ENCODE measurements around the gene NANOS2. TPM values are rescaled to one million over a fixed set of nuclear protein-coding genes. Genes with fewer than 3 reads are reported as not detected.

The NANOS2 gene
- not detected in 3 replicates for total RNA-seq
- long read RNA-seq = 0 reads

- no peaks in the 10 kb centered on the region for H3K36me3 Mint-ChIP-seq (ENCODE audit: low read depth)
- H3K4me1 Mint-ChIP-seq (ENCODE audit: low read depth) = no peaks in the 10 kb centered on the region
- H3K27me3 Mint-ChIP-seq (ENCODE audit: low read depth) = peaks cover 25% of the 10 kb centered on the region
- no peak for DNase-seq (ENCODE audit: low spot score)
- no peaks in the 10 kb centered on the region for H3K9me3 Mint-ChIP-seq (ENCODE audit: low read depth)
- no peak within 1 kb of the TSS for H3K27ac Mint-ChIP-seq (ENCODE audit: unreplicated experiment)
- H3K4me3 Mint-ChIP-seq (ENCODE audit: unreplicated experiment) = no peak within 1 kb of the TSS
- TF ChIP-seq CTCF (IDR thresholded peaks at IDR 0.05) = no peak
These were observed at the start of gene NANOS2 for GRCh38 chr19:45913874-45914830. TSS of gene NANOS2 (minus strand) at chr19:45914778. CDS start at chr19:45914693, 85 bp downstream.

GRCh38 chr19:45962021-45962420 is 47.4 kb upstream of the NANOS2 start:
- Mint-ChIP-seq H3K27me3 (ENCODE audit: low read depth) (peaks cover 64% of the 10 kb centered on the region), H3K4me1 (ENCODE audit: low read depth) (no peaks in the 10 kb centered on the region), H3K4me3 (ENCODE audit: unreplicated experiment) (no peak overlapping the region), H3K36me3 (ENCODE audit: low read depth) (no peaks in the 10 kb centered on the region), H3K27ac (ENCODE audit: unreplicated experiment) (no peak overlapping the region), H3K9me3 (ENCODE audit: low read depth) (no peaks in the 10 kb centered on the region)
- DNase-seq (ENCODE audit: low spot score) = no peak
- TF ChIP-seq CTCF (IDR thresholded peaks at IDR 0.05) = no peak

- DNase-seq (ENCODE audit: low spot score) = no peak
- H3K36me3 Mint-ChIP-seq (ENCODE audit: low read depth) = no peaks in the 10 kb centered on the region
- no peaks in the 10 kb centered on the region for H3K4me1 Mint-ChIP-seq (ENCODE audit: low read depth)
- TF ChIP-seq CTCF (IDR thresholded peaks at IDR 0.05) = no peak
- H3K4me3 Mint-ChIP-seq (ENCODE audit: unreplicated experiment) = no peak overlapping the region
- H3K27me3 Mint-ChIP-seq (ENCODE audit: low read depth) = peaks cover 58% of the 10 kb centered on the region
- H3K27ac Mint-ChIP-seq (ENCODE audit: unreplicated experiment) = no peak overlapping the region
- H3K9me3 Mint-ChIP-seq (ENCODE audit: low read depth) = no peaks in the 10 kb centered on the region
These were observed 46.1 kb upstream of the NANOS2 start for GRCh38 chr19:45960595-45961235.

- H3K27ac Mint-ChIP-seq (ENCODE audit: unreplicated experiment) = no peak overlapping the region
These were observed 45.0 kb upstream of the NANOS2 start for GRCh38 chr19:45959517-45960025.

More at GRCh38 chr19:45959517-45960025, 45.0 kb upstream of the NANOS2 start:
- peaks cover 58% of the 10 kb centered on the region for H3K27me3 Mint-ChIP-seq (ENCODE audit: low read depth)
- no peak overlapping the region for H3K4me3 Mint-ChIP-seq (ENCODE audit: unreplicated experiment)
- no peaks in the 10 kb centered on the region for H3K9me3 Mint-ChIP-seq (ENCODE audit: low read depth)
- DNase-seq (ENCODE audit: low spot score) = no peak
- no peak for TF ChIP-seq CTCF (IDR thresholded peaks at IDR 0.05)
- no peaks in the 10 kb centered on the region for H3K36me3 Mint-ChIP-seq (ENCODE audit: low read depth)
- H3K4me1 Mint-ChIP-seq (ENCODE audit: low read depth) = no peaks in the 10 kb centered on the region
